ENCODE results near the gene KIFC1. TPM values are rescaled to one million over a fixed set of nuclear protein-coding genes. Genes with fewer than 3 reads are reported as not detected.

KIFC1 gene
- total RNA-seq, 3 donors from 2014 or later (not counting 1 experiment from before 2014, with no cell fraction given) = 2.7 to 4.6 (median 3.3) TPM

DNA sequence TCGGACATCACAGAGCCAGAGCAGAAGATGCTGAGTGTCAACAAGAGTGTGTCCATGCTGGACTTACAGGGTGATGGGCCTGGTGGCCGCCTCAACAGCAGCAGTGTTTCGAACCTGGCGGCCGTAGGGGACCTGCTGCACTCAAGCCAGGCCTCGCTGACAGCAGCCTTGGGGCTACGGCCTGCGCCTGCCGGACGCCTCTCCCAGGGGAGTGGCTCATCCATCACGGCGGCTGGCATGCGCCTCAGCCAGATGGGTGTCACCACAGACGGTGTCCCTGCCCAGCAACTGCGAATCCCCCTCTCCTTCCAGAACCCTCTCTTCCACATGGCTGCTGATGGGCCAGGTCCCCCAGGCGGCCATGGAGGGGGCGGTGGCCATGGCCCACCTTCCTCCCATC is 51.4 kb downstream of the KIFC1 start:
- Mint-ChIP-seq H3K27ac (no peak overlapping the region), H3K36me3 (no peaks in the 10 kb centered on the region), H3K9me3 (no peaks in the 10 kb centered on the region)

DNA sequence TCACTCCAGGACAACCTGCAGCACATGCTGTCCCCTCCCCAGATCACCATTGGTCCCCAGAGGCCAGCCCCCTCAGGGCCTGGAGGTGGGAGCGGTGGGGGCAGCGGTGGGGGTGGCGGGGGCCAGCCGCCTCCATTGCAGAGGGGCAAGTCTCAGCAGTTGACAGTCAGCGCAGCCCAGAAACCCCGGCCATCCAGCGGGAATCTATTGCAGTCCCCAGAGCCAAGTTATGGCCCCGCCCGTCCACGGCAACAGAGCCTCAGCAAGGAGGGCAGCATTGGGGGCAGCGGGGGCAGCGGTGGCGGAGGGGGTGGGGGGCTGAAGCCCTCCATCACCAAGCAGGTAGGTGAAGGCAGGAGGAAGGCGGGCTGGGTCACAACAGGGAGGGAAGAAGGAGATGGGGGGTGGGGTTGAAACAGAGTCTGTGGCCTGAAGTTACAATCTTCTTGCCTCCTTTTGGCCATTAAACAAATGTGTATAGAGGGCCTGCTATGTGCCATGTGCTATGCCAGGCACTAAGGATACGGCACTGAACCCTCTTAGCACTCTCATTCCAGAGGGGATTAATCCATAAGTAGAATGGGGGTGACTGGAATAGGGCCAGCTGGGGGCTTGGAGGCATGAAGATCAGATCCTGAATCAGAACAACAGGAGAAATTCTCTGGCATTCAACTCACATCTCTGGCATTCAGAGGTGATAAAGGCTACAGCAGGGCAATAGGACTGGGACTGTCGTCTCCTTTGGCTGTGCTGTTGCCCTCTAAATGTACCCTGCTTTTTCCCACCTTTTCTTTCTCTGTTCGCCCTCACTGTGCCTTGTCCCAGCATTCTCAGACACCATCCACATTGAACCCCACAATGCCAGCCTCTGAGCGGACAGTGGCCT is 52.2 kb downstream of the KIFC1 start:
- no peak for ATAC-seq

More for the DNA sequence above, 51.4 kb downstream of the KIFC1 start:
- Mint-ChIP-seq H3K4me3 (no peak overlapping the region), H3K4me1 (peaks cover 0 to 13% of the 10 kb centered on the region in 2 donors), H3K27me3 (ENCODE audit: low read depth in 2 of 2) (no peaks in the 10 kb centered on the region)
- Histone ChIP-seq H3K27ac (ENCODE audit: low read length) (no peak overlapping the region), H3K27me3 (ENCODE audit: control insufficient read depth, insufficient read depth, low read length) (no peaks in the 10 kb centered on the region), H3K4me3 (ENCODE audit: low read length) (no peak overlapping the region), H3K36me3 (ENCODE audit: control insufficient read depth, insufficient read depth, low read length) (peaks cover 26% of the 10 kb centered on the region), H3K4me1 (ENCODE audit: control insufficient read depth, insufficient read depth, low read length) (no peaks in the 10 kb centered on the region), H3K9me3 (ENCODE audit: control insufficient read depth, insufficient read depth, low read length) (no peaks in the 10 kb centered on the region)
- ATAC-seq = no peak
- DNase-seq = no peak
- TF ChIP-seq, protein P1, sequence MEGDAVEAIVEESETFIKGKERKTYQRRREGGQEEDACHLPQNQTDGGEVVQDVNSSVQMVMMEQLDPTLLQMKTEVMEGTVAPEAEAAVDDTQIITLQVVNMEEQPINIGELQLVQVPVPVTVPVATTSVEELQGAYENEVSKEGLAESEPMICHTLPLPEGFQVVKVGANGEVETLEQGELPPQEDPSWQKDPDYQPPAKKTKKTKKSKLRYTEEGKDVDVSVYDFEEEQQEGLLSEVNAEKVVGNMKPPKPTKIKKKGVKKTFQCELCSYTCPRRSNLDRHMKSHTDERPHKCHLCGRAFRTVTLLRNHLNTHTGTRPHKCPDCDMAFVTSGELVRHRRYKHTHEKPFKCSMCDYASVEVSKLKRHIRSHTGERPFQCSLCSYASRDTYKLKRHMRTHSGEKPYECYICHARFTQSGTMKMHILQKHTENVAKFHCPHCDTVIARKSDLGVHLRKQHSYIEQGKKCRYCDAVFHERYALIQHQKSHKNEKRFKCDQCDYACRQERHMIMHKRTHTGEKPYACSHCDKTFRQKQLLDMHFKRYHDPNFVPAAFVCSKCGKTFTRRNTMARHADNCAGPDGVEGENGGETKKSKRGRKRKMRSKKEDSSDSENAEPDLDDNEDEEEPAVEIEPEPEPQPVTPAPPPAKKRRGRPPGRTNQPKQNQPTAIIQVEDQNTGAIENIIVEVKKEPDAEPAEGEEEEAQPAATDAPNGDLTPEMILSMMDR (IDR thresholded peaks at IDR 0.05) = no peak
- intact Hi-C loops (cut with micrococcal nuclease) = no loop called here
- 96% methylated on average over 17 of the region's 17 CpGs for WGBS (ENCODE audit: insufficient coverage)

DNA sequence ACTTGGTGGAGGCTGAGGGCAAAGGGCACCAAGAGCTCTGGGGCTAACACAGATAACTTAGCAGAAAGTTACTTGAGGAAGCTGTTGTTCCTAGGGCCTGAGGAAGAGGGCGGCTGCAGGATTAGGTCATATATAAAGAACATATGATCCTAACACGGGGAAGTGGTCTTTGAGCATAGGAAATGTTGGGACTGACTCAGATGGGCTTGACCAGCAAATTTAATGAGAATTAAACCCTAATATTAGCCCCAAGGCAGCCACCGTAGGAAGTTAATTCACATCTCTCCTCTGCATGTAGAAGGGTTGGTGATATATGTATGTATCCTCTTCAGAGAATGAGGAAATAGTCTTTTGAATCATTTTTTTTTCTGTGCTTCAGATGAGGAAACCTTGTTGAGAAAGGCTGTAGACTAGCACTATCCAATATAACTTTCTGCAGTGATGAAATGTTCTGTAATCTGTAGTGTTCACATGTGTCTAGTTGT is 53.5 kb downstream of the KIFC1 start:
- Mint-ChIP-seq H3K27ac (no peak overlapping the region), H3K36me3 (no peaks in the 10 kb centered on the region), H3K4me1 (peaks cover 0 to 26% of the 10 kb centered on the region in 2 donors), H3K27me3 (ENCODE audit: low read depth in 2 of 2) (no peaks in the 10 kb centered on the region), H3K9me3 (no peaks in the 10 kb centered on the region), H3K4me3 (no peak overlapping the region)
- DNase-seq = no peak
- Histone ChIP-seq H3K36me3 (ENCODE audit: control insufficient read depth, insufficient read depth, low read length) (peaks cover 15% of the 10 kb centered on the region), H3K9me3 (ENCODE audit: control insufficient read depth, insufficient read depth, low read length) (no peaks in the 10 kb centered on the region), H3K27ac (ENCODE audit: low read length) (no peak overlapping the region), H3K27me3 (ENCODE audit: control insufficient read depth, insufficient read depth, low read length) (no peaks in the 10 kb centered on the region), H3K4me1 (ENCODE audit: control insufficient read depth, insufficient read depth, low read length) (no peaks in the 10 kb centered on the region), H3K4me3 (ENCODE audit: low read length) (no peak overlapping the region)
- no peak for ATAC-seq
- intact Hi-C loops (cut with micrococcal nuclease) = no loop called here
- 94% methylated on average over 2 of the region's 3 CpGs for WGBS (ENCODE audit: insufficient coverage)
- TF ChIP-seq, protein P1 (IDR thresholded peaks at IDR 0.05) = no peak

More for the DNA sequence above, 52.2 kb downstream of the KIFC1 start:
- Histone ChIP-seq H3K4me1 (ENCODE audit: control insufficient read depth, insufficient read depth, low read length) (no peaks in the 10 kb centered on the region), H3K27me3 (ENCODE audit: control insufficient read depth, insufficient read depth, low read length) (no peaks in the 10 kb centered on the region), H3K9me3 (ENCODE audit: control insufficient read depth, insufficient read depth, low read length) (no peaks in the 10 kb centered on the region), H3K27ac (ENCODE audit: low read length) (no peak overlapping the region), H3K36me3 (ENCODE audit: control insufficient read depth, insufficient read depth, low read length) (peaks cover 19% of the 10 kb centered on the region), H3K4me3 (ENCODE audit: low read length) (no peak overlapping the region)
- Mint-ChIP-seq H3K27me3 (ENCODE audit: low read depth in 2 of 2) (no peaks in the 10 kb centered on the region), H3K4me1 (peaks cover 0 to 22% of the 10 kb centered on the region in 2 donors), H3K9me3 (no peaks in the 10 kb centered on the region), H3K36me3 (no peaks in the 10 kb centered on the region), H3K27ac (no peak overlapping the region), H3K4me3 (no peak overlapping the region)
- 95% methylated on average over 18 of the region's 18 CpGs for WGBS (ENCODE audit: insufficient coverage)
- intact Hi-C loops (cut with micrococcal nuclease) = no loop called here
- no peak for DNase-seq
- TF ChIP-seq, protein P1 (IDR thresholded peaks at IDR 0.05) = no peak

All from natural killer cell (primary cell).